Measurements from ENCODE around the gene NFATC1.

Gene NFATC1

GRCh38 chr18:79522451-79523205, 126.9 kb downstream of the NFATC1 start:
- no peaks in the 10 kb centered on the region for H3K9me2 ChIP-seq (replicated peaks; ENCODE audit: control insufficient read depth, low read length)
- H3K36me3 ChIP-seq (ENCODE audit: control insufficient read depth, low read length), result peaks cover 6% of the 10 kb centered on the region
- peaks cover 4% of the 10 kb centered on the region; the same call in 1 of the 2 replicates for H3K79me2 ChIP-seq (ENCODE audit: control insufficient read depth, low read length)
- H4K20me1 ChIP-seq (ENCODE audit: control insufficient read depth, insufficient read depth, low read depth, low read length), result no peaks in the 10 kb centered on the region
- peak overlapping the region; percentile 99 for H3K27ac ChIP-seq (ENCODE audit: low read depth, low read length)
- TF ChIP-seq EZH2phosphoT487 (IDR thresholded peaks at IDR 0.05; ENCODE audit: borderline replicate concordance, low read length) (no peak), CTCF (IDR thresholded peaks at IDR 0.05; ENCODE audit: low read depth, low read length, poor library complexity, severe bottlenecking) (no peak)
- H3F3A ChIP-seq (ENCODE audit: control insufficient read depth, insufficient read depth), result peaks cover 23% of the 10 kb centered on the region
- H3K27me3 ChIP-seq (ENCODE audit: control insufficient read depth, low read length), result no peaks in the 10 kb centered on the region
- H3K9me3 ChIP-seq (ENCODE audit: control insufficient read depth, insufficient read depth, low read length), result no peaks in the 10 kb centered on the region
- H3K4me1 ChIP-seq (ENCODE audit: control insufficient read depth, low read length), result peaks cover 61% of the 10 kb centered on the region
- peak overlapping the region; percentile 89 for H3K4me2 ChIP-seq (ENCODE audit: low read length)
- H3K4me3 ChIP-seq (ENCODE audit: low read length), result peak overlapping the region; percentile 71

- no peaks in the 10 kb centered on the region for H3K27me3 ChIP-seq (ENCODE audit: control insufficient read depth, low read length)
- peaks cover 24% of the 10 kb centered on the region for H3F3A ChIP-seq (ENCODE audit: control insufficient read depth, insufficient read depth)
- peak overlapping the region; percentile 89 for H3K4me2 ChIP-seq (ENCODE audit: low read length)
- peak overlapping the region; percentile 71 for H3K4me3 ChIP-seq (ENCODE audit: low read length)
- H3K36me3 ChIP-seq (ENCODE audit: control insufficient read depth, low read length), result peaks cover 10% of the 10 kb centered on the region
- TF ChIP-seq EZH2phosphoT487 (IDR thresholded peaks at IDR 0.05; ENCODE audit: borderline replicate concordance, low read length) (no peak), CTCF (IDR thresholded peaks at IDR 0.05; ENCODE audit: low read depth, low read length, poor library complexity, severe bottlenecking) (no peak)
- no peaks in the 10 kb centered on the region for H3K9me3 ChIP-seq (ENCODE audit: control insufficient read depth, insufficient read depth, low read length)
- peaks cover 4% of the 10 kb centered on the region; the same call in 1 of the 2 replicates for H3K79me2 ChIP-seq (ENCODE audit: control insufficient read depth, low read length)
- H3K9me2 ChIP-seq (replicated peaks; ENCODE audit: control insufficient read depth, low read length), result no peaks in the 10 kb centered on the region
- peaks cover 62% of the 10 kb centered on the region for H3K4me1 ChIP-seq (ENCODE audit: control insufficient read depth, low read length)
- peak overlapping the region; percentile 99 for H3K27ac ChIP-seq (ENCODE audit: low read depth, low read length)
- no peaks in the 10 kb centered on the region for H4K20me1 ChIP-seq (ENCODE audit: control insufficient read depth, insufficient read depth, low read depth, low read length)
Observed at GRCh38 chr18:79523206-79523735, 127.5 kb downstream of the NFATC1 start.

DNA sequence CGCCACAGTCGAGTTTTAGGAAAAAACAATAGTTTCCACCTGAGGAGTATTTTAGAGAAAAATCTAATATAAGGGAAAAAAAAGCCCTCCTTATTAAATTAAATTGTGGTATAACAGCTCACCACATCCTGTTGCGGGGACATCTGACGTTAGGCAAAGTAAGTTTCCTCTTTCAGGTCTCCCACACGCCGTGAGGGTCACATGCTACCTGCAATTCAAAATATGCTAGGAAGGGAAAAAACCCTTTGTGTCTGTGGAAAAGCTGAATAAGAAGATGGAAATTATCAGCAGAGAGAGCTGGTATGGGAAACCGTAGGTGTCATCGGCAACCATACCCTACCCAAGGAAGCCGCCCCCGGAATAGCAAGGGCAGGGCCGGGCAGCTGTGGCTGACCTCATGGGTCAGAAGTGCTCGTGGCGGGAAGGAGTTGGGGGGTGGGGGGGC, 128.0 kb downstream of the NFATC1 start:
- Histone ChIP-seq H3K4me3 (ENCODE audit: low read length) (peak overlapping the region; percentile 71), H3K27ac (ENCODE audit: low read depth, low read length) (peak overlapping the region; percentile 99), H3K9me2 (replicated peaks; ENCODE audit: control insufficient read depth, low read length) (no peaks in the 10 kb centered on the region), H3K9me3 (ENCODE audit: control insufficient read depth, insufficient read depth, low read length) (no peaks in the 10 kb centered on the region), H3K4me1 (ENCODE audit: control insufficient read depth, low read length) (peaks cover 66% of the 10 kb centered on the region), H4K20me1 (ENCODE audit: control insufficient read depth, insufficient read depth, low read depth, low read length) (no peaks in the 10 kb centered on the region), H3K4me2 (ENCODE audit: low read length) (peak overlapping the region; percentile 89), H3K79me2 (ENCODE audit: control insufficient read depth, low read length) (peaks cover 4% of the 10 kb centered on the region; the same call in 1 of the 2 replicates), H3K27me3 (ENCODE audit: control insufficient read depth, low read length) (no peaks in the 10 kb centered on the region), H3K36me3 (ENCODE audit: control insufficient read depth, low read length) (peaks cover 12% of the 10 kb centered on the region), H3F3A (ENCODE audit: control insufficient read depth, insufficient read depth) (peaks cover 24% of the 10 kb centered on the region)
- TF ChIP-seq CTCF (IDR thresholded peaks at IDR 0.05; ENCODE audit: low read depth, low read length, poor library complexity, severe bottlenecking), result no peak
- TF ChIP-seq EZH2phosphoT487 (IDR thresholded peaks at IDR 0.05; ENCODE audit: borderline replicate concordance, low read length), result no peak
